ENCODE results near the gene PHOSPHO2. TPM values are rescaled to one million over a fixed set of nuclear protein-coding genes. Genes with fewer than 3 reads are reported as not detected.
"Not testable (repeated sequence)": the region's sequence is repeated elsewhere in the genome, so short reads cannot be mapped to it uniquely, and the experiment has no call there.

Gene PHOSPHO2
- total RNA-seq, 1 donor from 2014 or later: 2.2 TPM

DNA sequence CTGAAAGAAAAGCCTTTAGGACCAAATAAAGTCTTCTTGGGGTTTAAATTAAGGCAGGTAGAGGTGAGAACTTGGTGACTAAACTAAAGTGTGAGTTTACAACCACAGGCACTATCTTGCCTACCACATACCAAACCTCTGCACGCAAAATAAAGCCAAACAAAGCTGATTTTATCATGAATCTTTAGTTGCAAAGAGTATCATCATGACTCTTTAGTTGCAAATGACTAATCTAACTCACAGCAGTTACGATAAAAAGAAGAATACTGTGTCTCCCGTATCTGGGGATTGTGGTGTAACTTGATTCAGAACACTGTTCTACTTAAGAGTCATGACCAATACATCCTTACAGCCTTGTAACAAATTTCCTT is 11.2 kb upstream of the PHOSPHO2 start:
- intact Hi-C loops (cut with DNase I): no loop called here

DNA sequence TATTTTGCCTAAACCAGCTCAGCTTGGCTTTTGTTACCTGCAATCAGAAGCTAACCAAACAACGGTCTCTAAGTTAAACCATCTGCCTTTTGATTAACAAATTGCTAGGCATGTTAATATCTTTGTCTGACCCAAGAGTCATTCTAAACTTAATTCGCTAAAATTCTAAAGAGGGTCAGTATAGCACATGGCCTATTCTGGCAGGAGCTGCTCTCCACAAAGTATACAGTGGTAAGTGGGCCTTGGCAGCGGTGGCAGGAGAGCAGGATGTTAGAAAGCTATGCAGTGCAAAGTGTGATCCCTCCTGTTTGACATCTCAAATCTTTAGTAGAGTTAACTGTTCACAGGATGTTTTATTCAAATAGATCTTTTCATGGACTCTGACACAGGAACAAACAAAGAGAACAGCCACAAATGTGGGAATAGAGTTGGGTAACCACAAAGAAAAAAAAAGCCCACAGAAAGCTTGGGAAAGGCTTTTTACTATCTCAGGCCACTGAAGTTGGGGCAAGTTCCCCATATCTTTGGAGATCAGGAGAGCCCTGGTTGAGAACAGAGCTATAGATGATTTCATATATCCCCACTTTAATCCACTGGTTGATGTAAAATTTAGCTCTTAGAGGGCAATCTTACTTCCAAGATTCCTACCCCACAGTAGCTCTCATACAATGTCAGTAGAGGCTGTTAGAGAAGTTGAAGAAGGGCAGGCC is 10.7 kb upstream of the PHOSPHO2 start:
- DNase-seq (ENCODE audit: low spot score): no peak
- intact Hi-C loops (cut with DNase I): no loop called here

More for the DNA sequence above, 11.2 kb upstream of the PHOSPHO2 start:
- no peak for DNase-seq (ENCODE audit: low spot score)

DNA sequence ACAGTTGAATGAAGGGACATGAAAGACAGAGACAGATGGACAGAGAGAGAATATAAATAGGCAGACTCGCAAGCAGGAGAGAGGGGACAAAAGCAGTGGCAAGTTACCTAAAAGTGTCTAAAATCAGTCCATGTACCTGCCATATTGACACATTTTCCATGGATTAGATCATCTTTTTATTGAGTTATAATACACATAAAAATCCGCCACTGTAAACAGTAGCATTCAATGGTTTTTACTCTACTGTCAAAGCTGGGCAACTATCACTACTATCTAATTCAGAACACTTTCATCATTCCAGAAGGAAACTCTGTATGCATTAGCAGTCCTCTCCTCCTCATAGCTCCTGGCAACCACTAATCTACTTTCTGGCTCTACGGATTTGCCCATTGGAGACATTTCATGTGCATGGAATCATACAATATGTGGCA is 10.1 kb upstream of the PHOSPHO2 start:
- no peak for DNase-seq (ENCODE audit: low spot score)
- intact Hi-C loops (cut with DNase I): no loop called here

DNA sequence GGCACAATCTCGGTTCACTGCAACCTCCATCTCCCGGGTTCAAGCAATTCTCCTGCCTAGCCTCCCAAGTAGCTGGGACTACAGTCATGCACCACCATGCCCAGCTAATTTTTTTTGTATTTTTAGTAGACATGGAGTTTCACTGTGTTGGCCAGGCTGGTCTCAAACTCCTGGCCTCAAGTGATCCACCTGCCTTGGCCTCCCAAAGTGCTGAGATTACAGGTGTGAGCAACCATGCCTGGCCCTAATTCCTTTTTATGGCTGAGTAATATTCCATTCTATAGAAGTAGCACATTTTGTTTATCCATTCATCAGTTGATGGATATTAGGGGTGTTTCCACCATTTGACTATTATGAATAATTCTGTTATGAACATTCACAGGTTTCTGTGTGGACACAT is 9.6 kb upstream of the PHOSPHO2 start:
- DNase-seq (ENCODE audit: low spot score); intact Hi-C loops (cut with DNase I): not testable (repeated sequence)

DNA sequence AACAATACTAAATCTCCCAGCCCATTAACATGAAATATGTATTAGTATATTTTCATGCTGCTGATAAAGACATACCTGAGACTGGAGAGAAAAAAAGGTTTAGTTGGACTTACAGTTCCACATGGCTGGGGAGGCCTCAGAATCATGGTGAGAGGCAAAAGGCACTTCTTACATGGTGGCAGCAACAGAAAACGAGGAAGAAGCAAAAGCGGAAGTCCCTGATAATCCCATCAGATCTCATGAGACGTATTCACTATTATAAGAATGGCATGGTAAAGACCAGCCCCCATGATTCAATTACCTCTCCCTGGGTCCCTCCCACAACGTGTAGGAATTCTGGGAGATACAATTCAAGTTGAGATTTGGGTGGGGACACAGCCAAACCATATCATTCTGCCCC is 7.4 kb upstream of the PHOSPHO2 start:
- DNase-seq (ENCODE audit: low spot score); intact Hi-C loops (cut with DNase I): not testable (repeated sequence)

DNA sequence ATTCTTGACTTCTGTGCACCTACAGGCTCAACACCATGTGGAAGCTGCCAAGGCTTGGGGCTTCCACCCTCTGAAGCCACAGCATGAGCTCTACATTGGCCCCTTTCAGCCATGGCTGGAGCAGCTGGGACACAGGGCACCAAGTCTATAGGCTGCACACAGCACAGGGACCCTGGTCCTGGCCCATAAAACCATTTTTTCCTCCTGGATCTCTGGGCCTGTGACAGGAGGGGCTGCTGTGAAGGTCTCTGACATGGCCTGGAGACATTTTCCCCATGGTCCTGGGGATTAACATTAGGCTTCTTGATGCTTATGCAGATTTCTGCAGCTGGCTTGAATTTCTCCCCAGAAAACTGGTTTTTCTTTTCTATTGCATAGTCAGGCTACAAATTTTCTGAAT is 6.3 kb upstream of the PHOSPHO2 start:
- DNase-seq (ENCODE audit: low spot score); intact Hi-C loops (cut with DNase I): not testable (repeated sequence)

DNA sequence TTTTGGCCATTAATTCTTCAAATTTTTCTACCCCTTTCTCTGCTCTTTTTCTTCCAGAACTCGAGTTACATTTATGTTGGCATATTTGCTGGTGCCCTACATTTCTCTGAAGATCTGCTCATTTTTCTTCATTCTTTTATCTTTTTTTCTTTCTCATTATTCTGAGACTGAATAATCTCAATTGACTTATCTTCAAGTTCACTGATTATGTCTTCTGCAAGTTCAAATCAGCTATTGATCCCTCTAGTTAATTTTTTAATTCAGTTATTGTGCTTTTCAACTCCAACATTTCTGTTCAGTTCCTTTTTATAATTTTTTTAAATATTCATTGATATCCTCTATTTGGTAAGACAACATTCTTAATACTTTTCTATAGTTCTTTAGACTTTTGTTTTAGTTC is 3.3 kb upstream of the PHOSPHO2 start:
- intact Hi-C loops (cut with DNase I): loop anchor here (5.0 kb wide), 2 partner anchors 41 to 109 kb away; partner anchors contain the start of genes KLHL23 and PPIG
- no peak for DNase-seq (ENCODE audit: low spot score)

DNA sequence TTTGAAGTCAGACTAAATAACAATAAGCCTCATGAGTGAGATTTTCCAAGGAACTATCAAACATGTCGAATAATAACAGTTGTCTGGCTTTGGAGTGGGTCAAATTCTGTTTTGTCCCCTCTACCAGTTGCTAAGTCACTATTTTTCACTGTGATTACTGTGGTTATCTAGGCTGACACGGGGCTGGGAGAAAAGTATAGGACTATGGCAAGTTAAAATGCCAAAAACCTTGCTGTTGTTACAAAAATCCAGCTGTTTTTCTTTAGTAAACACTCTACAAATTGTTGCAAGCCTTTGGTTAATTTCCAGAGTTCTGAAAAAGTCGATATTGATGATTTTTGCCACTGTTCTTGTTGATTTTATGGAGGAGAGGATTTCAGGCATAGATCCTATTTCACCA is 1.6 kb upstream of the PHOSPHO2 start:
- no peak for DNase-seq (ENCODE audit: low spot score)
- intact Hi-C loops (cut with DNase I): loop anchor here (5.0 kb wide), 2 partner anchors 40 to 110 kb away; partner anchors contain the start of genes KLHL23 and PPIG

DNA sequence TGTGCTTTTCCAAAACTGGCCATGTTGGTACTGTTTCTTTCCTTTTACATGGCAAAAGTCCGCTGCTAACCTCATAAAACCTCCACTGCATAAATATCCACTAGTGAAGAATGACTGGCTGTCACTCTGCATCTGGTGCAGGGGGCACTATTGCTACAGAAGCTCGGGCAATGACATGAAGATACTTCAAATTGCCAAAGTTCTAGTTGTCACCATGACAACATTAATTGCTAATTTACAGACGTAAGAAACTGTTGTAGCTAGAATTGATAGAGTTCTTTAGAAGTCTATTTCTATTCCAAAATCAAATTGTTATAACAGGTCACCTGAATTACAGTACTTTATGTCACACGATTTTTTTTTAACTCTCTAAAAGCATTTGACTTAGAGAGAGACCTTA is 909 bp upstream of the PHOSPHO2 start:
- DNase-seq (ENCODE audit: low spot score): no peak
- intact Hi-C loops (cut with DNase I): loop anchor here (5.0 kb wide), 2 partner anchors 39 to 111 kb away; partner anchors contain the start of genes KLHL23 and PPIG

DNA sequence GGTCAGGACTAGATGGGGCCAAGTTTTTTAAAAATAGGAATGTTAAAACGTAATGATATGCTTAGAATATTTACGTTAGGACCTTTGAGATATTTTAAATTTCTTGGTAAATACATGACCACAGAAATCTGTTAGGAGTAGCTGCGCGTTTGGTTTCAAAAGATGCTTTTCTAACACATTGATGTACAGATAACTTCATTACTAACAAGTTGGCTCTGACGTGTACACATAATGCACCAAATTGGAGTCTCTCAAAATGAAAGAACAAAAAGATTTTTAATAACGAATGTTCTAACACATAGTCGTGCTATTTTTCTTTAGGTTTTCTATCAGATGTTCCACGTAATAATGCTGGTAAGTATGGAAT is 608 bp downstream of the PHOSPHO2 start:
- DNase-seq (ENCODE audit: low spot score): no peak
- intact Hi-C loops (cut with DNase I): loop anchor here (5.0 kb wide), 2 partner anchors 37 to 113 kb away; partner anchors contain the start of genes KLHL23 and PPIG

DNA sequence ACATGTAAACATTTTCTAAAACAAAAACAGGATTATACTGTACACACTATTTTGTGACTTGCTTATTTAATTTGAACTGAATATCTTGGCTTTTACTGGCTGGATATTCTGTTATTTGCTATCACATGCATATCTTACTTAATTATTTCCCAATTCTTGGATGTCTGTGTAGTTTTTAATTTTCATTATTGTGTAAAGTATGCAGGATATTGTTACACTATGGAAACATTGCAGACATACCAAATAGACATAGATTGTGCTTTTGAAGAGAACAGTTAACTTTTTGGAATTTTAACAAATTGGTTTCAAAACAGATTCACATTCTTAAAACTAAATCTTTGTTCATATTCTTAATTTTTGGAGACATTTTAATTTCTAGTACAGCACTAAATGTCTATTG is 2.1 kb downstream of the PHOSPHO2 start:
- intact Hi-C loops (cut with DNase I): no loop called here
- no peak for DNase-seq (ENCODE audit: low spot score)

DNA sequence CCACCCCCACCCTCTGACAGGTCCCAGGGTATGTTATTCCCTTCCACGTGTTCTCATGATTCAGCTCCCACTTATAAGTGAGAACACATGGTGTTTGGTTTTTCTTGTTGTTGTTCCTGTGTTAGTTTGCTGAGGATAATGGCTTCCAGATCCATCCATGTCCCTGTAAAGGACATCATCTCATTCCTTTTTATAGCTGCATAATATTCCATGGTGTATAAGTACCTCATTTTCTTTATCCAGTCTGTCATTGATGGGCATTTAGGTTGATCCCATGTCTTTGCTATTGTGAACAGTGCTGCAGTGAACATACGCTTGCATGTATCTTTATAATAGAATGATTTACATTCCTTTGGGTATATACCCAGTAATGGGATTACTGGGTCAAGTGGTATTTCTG is 4.9 kb downstream of the PHOSPHO2 start:
- DNase-seq (ENCODE audit: low spot score); intact Hi-C loops (cut with DNase I): not testable (repeated sequence)

DNA sequence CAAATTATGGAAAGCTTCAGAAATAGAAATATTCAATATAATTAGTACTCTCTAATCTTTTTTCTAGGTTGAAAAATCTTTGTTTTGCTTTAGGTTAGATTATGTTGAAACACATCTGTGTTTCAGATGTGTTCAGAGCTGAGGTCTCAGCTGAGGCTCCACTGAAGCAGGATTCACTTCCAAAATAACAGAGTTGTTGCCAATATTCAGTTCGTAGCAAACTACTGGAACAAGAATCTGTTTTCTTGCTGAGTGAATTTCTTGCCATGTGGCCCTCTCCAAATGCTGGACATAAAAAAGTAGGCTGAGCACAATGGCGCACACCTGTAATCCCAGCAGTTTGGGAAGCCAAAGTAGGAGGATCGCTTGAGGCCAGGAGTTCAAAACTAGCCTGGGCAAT is 8.7 kb downstream of the PHOSPHO2 start:
- intact Hi-C loops (cut with DNase I): no loop called here

DNA sequence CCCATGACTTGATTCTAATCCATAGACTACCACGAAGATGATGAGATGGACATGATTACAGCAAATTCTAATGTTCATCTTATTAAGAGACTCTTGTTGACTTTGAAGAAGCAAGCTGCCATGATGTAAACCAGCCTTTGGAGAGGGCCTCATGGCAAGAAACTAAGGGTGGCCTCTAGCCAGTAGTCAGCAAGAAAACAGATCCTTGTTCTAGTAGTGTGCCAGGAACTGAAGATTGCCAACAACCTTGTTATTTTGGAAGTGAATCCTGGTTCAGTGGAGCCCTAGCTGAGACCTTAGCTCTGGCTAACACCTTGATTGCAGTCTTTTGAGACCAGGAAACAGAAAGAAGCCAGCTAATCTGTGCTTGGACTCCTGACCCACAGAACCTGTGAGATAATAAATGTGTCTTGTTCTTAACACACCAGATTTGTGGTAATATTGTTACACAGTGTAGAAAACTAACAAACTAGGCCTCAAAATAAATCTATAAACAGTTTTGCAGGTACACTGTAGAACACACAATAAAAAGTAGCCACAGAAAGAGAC is 10.0 kb downstream of the PHOSPHO2 start:
- DNase-seq (ENCODE audit: low spot score): no peak
- intact Hi-C loops (cut with DNase I): no loop called here

More for the DNA sequence above, 8.7 kb downstream of the PHOSPHO2 start:
- no peak for DNase-seq (ENCODE audit: low spot score)

DNA sequence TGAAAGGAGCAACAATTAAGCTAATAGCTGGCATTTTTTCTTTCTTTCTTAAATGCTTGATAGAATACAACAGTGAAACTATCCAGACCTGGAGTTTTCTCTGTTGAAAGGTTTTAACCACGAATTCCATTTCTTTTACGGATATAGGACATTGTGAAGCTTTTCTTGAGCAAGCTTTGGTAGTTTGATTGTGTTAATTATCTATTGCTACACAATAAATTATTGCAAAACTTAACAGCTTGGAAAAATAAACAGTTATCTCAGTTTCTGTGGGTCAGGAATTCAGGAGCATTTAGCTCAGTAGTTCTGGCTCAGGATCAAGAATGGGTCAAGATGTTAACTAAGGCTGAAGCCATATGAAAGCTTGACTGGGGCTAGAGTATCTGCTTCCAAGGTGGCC is 11.7 kb downstream of the PHOSPHO2 start:
- DNase-seq (ENCODE audit: low spot score): no peak
- intact Hi-C loops (cut with DNase I): no loop called here

DNA sequence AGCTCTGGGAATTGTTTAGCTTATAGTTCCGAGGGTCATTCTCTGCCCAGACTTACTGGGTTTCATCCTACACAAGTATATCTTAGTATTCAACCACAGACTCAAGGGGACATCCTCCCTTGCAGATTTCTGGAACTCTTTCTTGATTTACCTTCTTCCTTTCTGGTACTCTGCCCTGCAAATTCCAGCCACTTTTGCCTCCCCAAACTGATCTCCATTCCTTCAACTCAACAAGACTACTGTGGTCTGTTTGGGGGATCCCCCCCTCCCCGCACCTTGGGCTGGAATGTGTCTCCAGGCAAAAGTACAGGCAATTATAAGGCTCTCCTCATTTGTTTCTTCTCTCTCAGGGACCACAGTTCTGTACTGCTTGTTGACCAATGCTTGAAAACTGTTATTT is 13.4 kb downstream of the PHOSPHO2 start:
- intact Hi-C loops (cut with DNase I): no loop called here
- DNase-seq (ENCODE audit: low spot score): no peak

DNA sequence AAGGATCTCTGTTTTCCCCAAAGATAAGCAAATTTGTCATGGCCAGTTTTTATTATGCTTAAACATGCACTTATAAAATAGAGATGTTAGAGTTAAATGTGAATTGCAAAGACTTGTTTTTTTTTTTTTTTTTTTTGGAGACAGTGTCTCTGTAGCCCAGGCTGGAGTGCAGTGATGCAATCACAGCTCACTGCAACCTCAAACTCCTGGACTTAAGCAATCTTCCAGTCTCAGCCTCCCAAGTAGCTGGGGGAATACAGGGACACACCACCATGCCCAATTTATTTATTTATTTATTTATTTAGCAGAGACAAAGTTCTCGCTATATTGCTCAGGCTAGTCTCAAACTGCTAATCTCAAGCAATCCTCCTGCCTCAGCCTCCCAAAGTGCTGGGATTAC is 15.1 kb downstream of the PHOSPHO2 start:
- intact Hi-C loops (cut with DNase I): no loop called here
- DNase-seq (ENCODE audit: low spot score): no peak

DNA sequence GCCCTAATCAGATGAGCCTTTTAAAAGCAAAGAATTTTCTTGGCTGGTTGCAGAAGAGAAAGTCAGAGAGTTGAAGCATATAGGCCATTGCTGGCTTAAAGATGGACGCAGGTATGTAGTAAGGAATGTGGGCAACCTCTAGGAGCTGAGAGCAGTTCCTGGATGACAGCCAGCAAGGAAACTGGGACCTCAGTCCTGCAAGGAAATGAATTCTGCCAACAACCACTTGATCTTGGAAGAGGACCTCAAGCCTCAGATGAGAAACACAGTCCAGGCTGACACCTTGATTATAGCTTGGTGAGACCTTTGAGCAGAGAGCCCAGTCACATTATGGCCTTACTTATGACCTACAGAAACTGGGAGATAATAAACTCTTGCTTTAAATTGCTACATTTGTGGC is 15.7 kb downstream of the PHOSPHO2 start:
- intact Hi-C loops (cut with DNase I): no loop called here
- no peak for DNase-seq (ENCODE audit: low spot score)

DNA sequence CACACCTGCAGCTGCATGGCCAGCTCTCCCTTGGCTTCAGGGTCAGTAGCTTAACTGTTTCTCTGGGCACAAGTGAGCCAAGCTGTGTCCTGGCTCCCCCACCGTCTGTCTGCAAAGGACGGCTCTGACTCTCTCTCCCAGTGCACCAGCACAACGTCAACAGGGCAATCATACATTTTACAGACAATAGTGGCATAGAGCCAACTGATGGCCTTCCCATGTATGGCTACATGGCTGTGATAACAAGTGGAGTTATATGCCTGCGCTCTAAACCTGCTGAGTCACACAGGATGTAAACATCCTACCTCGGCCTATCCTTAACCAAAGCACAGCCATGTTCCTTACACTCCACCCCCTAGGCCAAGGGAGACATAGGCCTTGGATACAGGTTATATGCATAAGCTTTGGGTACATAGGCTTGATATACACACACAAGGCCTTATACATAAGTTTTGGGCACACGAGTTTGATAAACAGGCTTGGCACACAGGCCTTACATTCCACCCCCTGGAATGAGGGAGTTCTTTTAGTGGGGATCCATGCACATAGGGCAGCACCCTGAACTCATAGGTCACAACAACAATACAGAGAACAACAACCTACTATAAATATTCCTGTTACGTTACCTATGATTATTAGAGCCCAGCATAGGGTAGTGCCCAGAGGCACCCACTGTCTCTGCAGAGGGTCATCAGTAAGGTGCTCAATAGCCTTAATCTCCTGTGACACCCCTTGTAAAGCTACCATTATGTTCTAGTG is 17.7 kb downstream of the PHOSPHO2 start:
- DNase-seq (ENCODE audit: low spot score): no peak
- intact Hi-C loops (cut with DNase I): no loop called here

DNA sequence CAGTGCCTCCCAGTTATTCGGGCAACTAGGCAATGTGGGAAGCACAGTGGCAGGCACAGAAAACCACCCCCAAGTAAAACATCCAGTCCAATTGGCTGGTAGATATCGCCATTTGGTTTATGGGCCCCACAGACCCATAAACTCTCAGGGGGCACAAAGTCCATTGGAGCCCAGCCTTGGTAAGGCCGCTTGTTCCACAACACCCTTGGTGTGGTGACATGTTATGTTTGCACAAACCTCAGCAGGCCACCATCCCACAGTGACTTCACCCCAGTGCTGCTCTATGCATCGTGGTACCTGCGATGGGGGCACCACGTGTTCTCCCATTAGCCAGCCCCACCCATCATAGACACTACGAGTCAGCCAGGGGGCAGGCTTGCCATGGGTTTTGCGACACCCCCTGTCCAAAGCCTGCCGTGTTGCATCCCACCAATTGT is 18.5 kb downstream of the PHOSPHO2 start:
- intact Hi-C loops (cut with DNase I): no loop called here
- DNase-seq (ENCODE audit: low spot score): no peak

DNA sequence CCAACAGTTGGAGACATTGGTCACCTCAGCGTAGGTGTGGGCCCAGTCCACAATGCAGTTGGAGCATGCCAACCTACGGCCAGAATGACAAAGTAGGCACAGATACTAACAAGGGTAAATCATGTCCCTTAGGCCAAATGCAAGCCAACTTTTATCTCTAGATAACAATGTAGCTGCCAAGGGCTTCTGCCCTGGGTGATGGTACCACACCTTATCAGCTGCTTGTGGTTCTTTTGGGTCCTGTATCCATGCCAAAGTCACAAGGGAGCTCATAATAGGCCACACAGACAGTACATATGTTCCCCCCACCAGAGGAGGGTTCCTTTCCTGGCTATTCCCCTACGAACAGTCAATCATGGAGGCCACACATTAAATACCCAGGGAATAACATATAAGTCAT is 19.1 kb downstream of the PHOSPHO2 start:
- DNase-seq (ENCODE audit: low spot score): no peak
- intact Hi-C loops (cut with DNase I): no loop called here

Measured in cardiac septum (tissue), 1 donor.